ENCODE data around the gene RNF212.

Gene RNF212

GRCh38 chr4:1115528-1116293 is 2.3 kb upstream of the RNF212 start:
- DNase-seq, result no peak

GRCh38 chr4:1112821-1113182 is 562 bp downstream of the RNF212 start:
- no peak for DNase-seq

- no peak for DNase-seq
Measured at GRCh38 chr4:1112174-1112820, 1.1 kb downstream of the RNF212 start.

GRCh38 chr4:1111259-1111809 is 2.0 kb downstream of the RNF212 start:
- DNase-seq, result no peak

- no peak for DNase-seq
Measured at GRCh38 chr4:1109898-1110506, 3.4 kb downstream of the RNF212 start.

GRCh38 chr4:1109333-1109732 is 4.0 kb downstream of the RNF212 start:
- DNase-seq, result no peak

- DNase-seq, result no peak
Measured at GRCh38 chr4:1105662-1106061, 7.7 kb downstream of the RNF212 start.

GRCh38 chr4:1105067-1105466 is 8.3 kb downstream of the RNF212 start:
- DNase-seq, result no peak

GRCh38 chr4:1104647-1105046 is 8.7 kb downstream of the RNF212 start:
- no peak for DNase-seq

- DNase-seq, result no peak
Measured at GRCh38 chr4:1099684-1100335, 13.6 kb downstream of the RNF212 start.

GRCh38 chr4:1099270-1099669 is 14.1 kb downstream of the RNF212 start:
- no peak for DNase-seq

- DNase-seq, result no peak
Measured at GRCh38 chr4:1098311-1098925, 14.9 kb downstream of the RNF212 start.

- DNase-seq, result no peak
Measured at GRCh38 chr4:1097553-1097952, 15.8 kb downstream of the RNF212 start.

GRCh38 chr4:1096841-1097240 is 16.5 kb downstream of the RNF212 start:
- no peak for DNase-seq

- DNase-seq, result no peak
Measured at GRCh38 chr4:1094336-1094690, 19.1 kb downstream of the RNF212 start.

- no peak for DNase-seq
Measured at GRCh38 chr4:1093391-1094335, 19.7 kb downstream of the RNF212 start.

GRCh38 chr4:1092983-1093361 is 20.4 kb downstream of the RNF212 start:
- DNase-seq, result no peak

GRCh38 chr4:1092026-1092982 is 21.1 kb downstream of the RNF212 start:
- DNase-seq, result no peak

- DNase-seq, result no peak
Measured at GRCh38 chr4:1091561-1091995, 21.8 kb downstream of the RNF212 start.

All from NCI-H1105 treated with DMSO at 0.1 percent for 48 hours (cell line).